Measurements from ENCODE around the gene AFF1.
A peak's percentile ranks its signal among the peaks of the same experiment; 100 is the strongest.
"Not testable (repeated sequence)": the region's sequence is repeated elsewhere in the genome, so short reads cannot be mapped to it uniquely, and the experiment has no call there.

AFF1 gene

GRCh38 chr4:87121341-87122065 is 186.7 kb downstream of the AFF1 start:
- peak; percentile 10 for DNase-seq

- no peak for DNase-seq
Measured at GRCh38 chr4:87122252-87122651, 187.4 kb downstream of the AFF1 start.

GRCh38 chr4:87126056-87126455 is 191.2 kb downstream of the AFF1 start:
- no peak for DNase-seq

GRCh38 chr4:87128006-87128705 is 193.3 kb downstream of the AFF1 start:
- no peak for DNase-seq

- no peak for DNase-seq
Measured at GRCh38 chr4:87129681-87130080, 194.9 kb downstream of the AFF1 start.

GRCh38 chr4:87130985-87131703 is 196.3 kb downstream of the AFF1 start:
- no peak for DNase-seq

- no peak for DNase-seq
Measured at GRCh38 chr4:87132035-87132434, 197.2 kb downstream of the AFF1 start.

- no peak for DNase-seq
Measured at GRCh38 chr4:87133183-87133582, 198.4 kb downstream of the AFF1 start.

- no peak for DNase-seq
Measured at GRCh38 chr4:87134122-87134521, 199.3 kb downstream of the AFF1 start.

GRCh38 chr4:87141428-87141827 is 206.6 kb downstream of the AFF1 start:
- no peak for DNase-seq

GRCh38 chr4:87144356-87144755 is 209.5 kb downstream of the AFF1 start:
- no peak for DNase-seq

GRCh38 chr4:87145934-87146333 is 211.1 kb downstream of the AFF1 start:
- not testable (repeated sequence) for DNase-seq

GRCh38 chr4:87147116-87147515 is 212.3 kb downstream of the AFF1 start:
- DNase-seq, result no peak

GRCh38 chr4:87150498-87151261 is 215.9 kb downstream of the AFF1 start:
- DNase-seq, result peak; percentile 76

GRCh38 chr4:87151730-87152129 is 216.9 kb downstream of the AFF1 start:
- DNase-seq, result peak; percentile 32

- no peak for DNase-seq
Measured at GRCh38 chr4:87152310-87153041, 217.7 kb downstream of the AFF1 start.

- no peak for DNase-seq
Measured at GRCh38 chr4:87153078-87153870, 218.5 kb downstream of the AFF1 start.

- DNase-seq, result no peak
Measured at GRCh38 chr4:87165892-87166291, 231.1 kb downstream of the AFF1 start.

- no peak for DNase-seq
Measured at GRCh38 chr4:87166296-87166854, 231.6 kb downstream of the AFF1 start.

GRCh38 chr4:87171944-87172343 is 237.1 kb downstream of the AFF1 start:
- no peak for DNase-seq

GRCh38 chr4:87174672-87175071 is 239.9 kb downstream of the AFF1 start:
- DNase-seq, result no peak

Measured in fibroblast of skin of right quadriceps (primary cell).